GM12878 (cell line): ENCODE measurements around the gene C1QTNF1. TPM values are rescaled to one million over a fixed set of nuclear protein-coding genes. Genes with fewer than 3 reads are reported as not detected.

ENCODE experiments used
- ATAC-seq: fragments of 200-7000 bp; cut with Tn5 transposase; 3 replicates; pipeline ENCODE4 v1.9.1; 2020; ENCODE audit warnings: mild to moderate bottlenecking, moderate library complexity
- BruUV-seq: library from RNA; stranded (reverse); fragments of 400-500 nt; replicated peaks from 2 replicates; lab custom pipeline; 2021; lab: Mats Ljungman, UMichigan
- CTCF ChIA-PET: fragments of 300-600 bp; sonication (Branson Sonifier 250); formaldehyde crosslinking; extraction: SDS; loops from one replicate; lab custom pipeline; 2021; ENCODE audit warnings: inconsistent platforms; lab: Yijun Ruan, JAX
- POLR2A ChIA-PET: fragments of 350-600 bp; formaldehyde crosslinking; extraction: SDS; loops from one replicate; lab custom pipeline; 2021; ENCODE audit warnings: inconsistent platforms; lab: Charles Lee
- RAD21 ChIA-PET: fragments of 300-600 bp; sonication (Branson Sonifier 250); formaldehyde crosslinking; loops from one replicate; lab custom pipeline; 2023; ENCODE audit warnings: antibody characterized with exemption; ENCODE audit not compliant: unreplicated experiment; lab: Charles Lee
- SMC1A ChIA-PET: fragments of 300-600 bp; sonication (Branson Sonifier 250); formaldehyde crosslinking; loops from one replicate; lab custom pipeline; 2023; ENCODE audit not compliant: unreplicated experiment, uncharacterized antibody; lab: Charles Lee
- DNase-seq: peaks from one replicate; pipeline ENCODE4 v3.0.0-alpha.2; 2011; ENCODE audit warnings: low read depth, low spot score
- FAIRE-seq: peaks from 3 replicates; lab custom pipeline; 2011; peaks lifted over from hg19 to GRCh38; lab: Jason Lieb, UNC
- H2AFZ ChIP-seq: 2 replicates; pipeline ENCODE4 v1.6.0; 2011; ENCODE audit warnings: low read depth, low read length, control low read depth; ENCODE audit not compliant: control insufficient read depth
- H3K27ac ChIP-seq: 2 replicates; pipeline ENCODE4 v1.5.1; 2011; ENCODE audit warnings: control low read depth; ENCODE audit not compliant: control insufficient read depth, insufficient read depth
- H3K27me3 ChIP-seq, 2 experiments: replicated peaks in 1 of 2; 2 replicates each; pipeline versions ENCODE4 v1.6.0 to v1.6.1; 2011; ENCODE audit warnings: low read length in 1 of 2; ENCODE audit not compliant: control insufficient read depth in 2 of 2, insufficient read depth in 2 of 2
- H3K36me3 ChIP-seq, 2 experiments: 2 replicates each; pipeline ENCODE4 v1.5.1; 2011; ENCODE audit warnings: low read length in 1 of 2; ENCODE audit not compliant: control insufficient read depth in 2 of 2, insufficient read depth in 2 of 2
- H3K4me1 ChIP-seq: 2 replicates; pipeline ENCODE4 v1.6.1; 2011; ENCODE audit warnings: mild to moderate bottlenecking, low read length, moderate library complexity, mixed read lengths; ENCODE audit not compliant: control insufficient read depth, insufficient read depth
- H3K4me2 ChIP-seq: 2 replicates; pipeline ENCODE4 v1.6.0; 2011; ENCODE audit warnings: control low read depth; ENCODE audit not compliant: control insufficient read depth, insufficient read depth
- H3K4me3 ChIP-seq: fragments of 200-600 bp; sonication (generic); 2 replicates; pipeline ENCODE4 v1.5.1; 2016
- H3K79me2 ChIP-seq: 2 replicates; pipeline ENCODE4 v1.6.0; 2011; ENCODE audit warnings: low read length; ENCODE audit not compliant: control insufficient read depth, insufficient read depth
- H3K9ac ChIP-seq: 2 replicates; pipeline ENCODE4 v1.8.0; 2011; ENCODE audit warnings: low read length, control low read depth, mixed read lengths; ENCODE audit not compliant: control insufficient read depth, insufficient read depth
- H3K9me3 ChIP-seq: replicated peaks from 3 replicates; pipeline ENCODE4 v1.5.1; 2011; ENCODE audit warnings: mild to moderate bottlenecking, low read length; ENCODE audit not compliant: control insufficient read depth, insufficient read depth
- H4K20me1 ChIP-seq: 2 replicates; pipeline ENCODE4 v1.6.0; 2011; ENCODE audit not compliant: control insufficient read depth, insufficient read depth
- CHD1 ChIP-seq: IDR thresholded peaks from 2 replicates; pipeline ENCODE4 v1.6.1; 2012; ENCODE audit warnings: low read depth, low read length, improper control_type of control experiment
- CHD2 ChIP-seq: IDR thresholded peaks from 2 replicates; pipeline ENCODE4 v1.6.1; 2011; ENCODE audit warnings: low read depth, low read length, improper control_type of control experiment, borderline replicate concordance
- CREM ChIP-seq: IDR thresholded peaks from 2 replicates; pipeline ENCODE4 v1.6.1; 2014; ENCODE audit warnings: antibody characterized with exemption, low read depth
- CUX1 ChIP-seq: IDR thresholded peaks from 2 replicates; pipeline ENCODE4 v1.6.1; 2012; ENCODE audit warnings: improper control_type of control experiment, low read depth, low read length; ENCODE audit not compliant: insufficient replicate concordance
- FOS ChIP-seq: IDR thresholded peaks from 3 replicates; pipeline ENCODE4 v1.6.1; 2011; ENCODE audit warnings: borderline replicate concordance; ENCODE audit not compliant: insufficient read length; ENCODE audit errors: extremely low read depth
- GATAD2B ChIP-seq: fragments of 450-650 bp; conservative IDR thresholded peaks from 2 replicates; pipeline ENCODE4 v1.6.1; 2017; ENCODE audit warnings: low read depth, mild to moderate bottlenecking, moderate library complexity
- MAX ChIP-seq: IDR thresholded peaks from 2 replicates; pipeline ENCODE4 v1.6.1; 2012; ENCODE audit warnings: low read depth, low read length, improper control_type of control experiment
- RCOR1 ChIP-seq: conservative IDR thresholded peaks from 2 replicates; pipeline ENCODE4 v1.6.1; 2012; ENCODE audit warnings: low read depth, low read length, improper control_type of control experiment
- ZBTB40 ChIP-seq: fragments of 450-650 bp; IDR thresholded peaks from 2 replicates; pipeline ENCODE4 v1.6.1; 2016; ENCODE audit warnings: mild to moderate bottlenecking, moderate library complexity, borderline replicate concordance
- ZNF687 ChIP-seq: fragments of 450-650 bp; IDR thresholded peaks from 2 replicates; pipeline ENCODE4 v1.6.1; 2017; ENCODE audit warnings: mild to moderate bottlenecking, moderate library complexity
- WGBS: methylation state at CpG from one replicate; pipeline ENCODE4 v1.1.6; 2016; ENCODE audit warnings: low lambda C conversion rate; ENCODE audit not compliant: insufficient replicate concordance, insufficient coverage; ENCODE audit errors: missing lambda C conversion rate; 5-methylcytosine and 5-hydroxymethylcytosine counted together
- in situ Hi-C: fragments of 300-500 bp; cut with MboI; formaldehyde crosslinking; loops from 9 replicates; pipeline ENCODE4 v1.14.3; 2018; ENCODE audit warnings: mixed read lengths
- intact Hi-C: fragments of 100-400 bp; cut with micrococcal nuclease; formaldehyde crosslinking; loops from one replicate; pipeline ENCODE4 v1.14.2; 2022; ENCODE audit not compliant: unreplicated experiment
- polyA plus RNA-seq, 11 experiments: library from polyadenylated mRNA; depleted of rRNA in 4 of 11; unstranded in 6 of 11; stranded (reverse) in 5 of 11; fragments of >200 nt; fragmentation: Nextera tagmentation in 4 of 11; fragmentation: Illumina TruSeq in 1 of 11; extraction: Ambion mirVana in 4 of 11; extraction: Trizol in 1 of 11; gene quantifications; 1 replicate in 1 of 11; 2 replicates in 10 of 11; pipeline versions ENCODE4 v1.2.1 to v1.2.3, GENCODE V29; 2011 to 2016; ENCODE audit warnings: inconsistent platforms in 2 of 11, missing spikeins in 2 of 11, low read depth in 1 of 11
- total RNA-seq, 4 experiments: library from RNA; depleted of rRNA in 3 of 4; stranded (reverse); fragments of >200 nt in 3 of 4; fragmentation: Illumina TruSeq in 1 of 4; extraction: Trizol in 1 of 4; gene quantifications; 2 replicates each; pipeline versions ENCODE4 v1.2.1 to v1.2.3, GENCODE V29; 2013 to 2021

C1QTNF1 gene
- total and polyA plus RNA-seq, 10 of the 15 experiments (the other 5 are each of a cell fraction or from before 2014, with no cell fraction given): 0.05 to 1.1 (median 0.15) TPM; not detected in 4

GRCh38 chr17:79094261-79094660, 70.3 kb downstream of the C1QTNF1 start:
- 46% methylated on average over 11 of the region's 17 CpGs for WGBS
- no peak for TF ChIP-seq FOS
- no peak for TF ChIP-seq CHD1
- TF ChIP-seq MAX: no peak
- TF ChIP-seq GATAD2B: no peak
- TF ChIP-seq ZNF687: no peak
- TF ChIP-seq ZBTB40: no peak
- no peak for TF ChIP-seq RCOR1
- no peak for TF ChIP-seq CHD2
- no peak for TF ChIP-seq CREM
- TF ChIP-seq CUX1: no peak

More at GRCh38 chr17:79094261-79094660, 70.3 kb downstream of the C1QTNF1 start:
- Histone ChIP-seq H3K27me3 (no peaks in the 10 kb centered on the region; a peak in 3 of 4 replicates), H3K4me2 (no peak overlapping the region), H3K9me3 (no peaks in the 10 kb centered on the region), H3K9ac (no peak overlapping the region), H3K4me1 (no peaks in the 10 kb centered on the region), H3K4me3 (no peak overlapping the region), H3K79me2 (no peaks in the 10 kb centered on the region), H4K20me1 (no peaks in the 10 kb centered on the region), H3K36me3 (no peaks in the 10 kb centered on the region), H3K27ac (no peak overlapping the region), H2AFZ (no peak overlapping the region)
- no peak for ATAC-seq
- no TSS peak for BruUV-seq
- intact Hi-C loops: no loop called here
- POLR2A ChIA-PET: no interaction called here
- SMC1A ChIA-PET: no interaction called here
- CTCF ChIA-PET: interaction anchor here (0.7 to 3.4 kb wide), 3 partner anchors 95 to 298 kb away, joined by 3 to 14 read pairs (median 3); no protein-coding TSS in a partner anchor
- no peak for FAIRE-seq
- RAD21 ChIA-PET: no interaction called here
- no peak for DNase-seq
- in situ Hi-C loops: no loop called here
